H1 (cell line): Measurements from ENCODE around the gene TSPAN1. TPM values are rescaled to one million over a fixed set of nuclear protein-coding genes. Genes with fewer than 3 reads are reported as not detected.
"Not testable (repeated sequence)": the region's sequence is repeated elsewhere in the genome, so short reads cannot be mapped to it uniquely, and the experiment has no call there.

Experiments used
- CTCF ChIA-PET: fragments of 300-600 bp; sonication (Branson Sonifier 250); formaldehyde crosslinking; loops from one replicate; lab custom pipeline; 2021; ENCODE audit not compliant: partially characterized antibody; lab: Charles Lee
- POLR2A ChIA-PET: fragments of 300-600 bp; sonication (Branson Sonifier 250); formaldehyde crosslinking; loops from one replicate; lab custom pipeline; 2021; ENCODE audit warnings: inconsistent platforms; ENCODE audit not compliant: partially characterized antibody; lab: Charles Lee
- DNase-seq, 2 experiments: peaks; one replicate each; pipeline versions ENCODE4 v3.0.0 to v3.0.0-alpha.2; 2010 to 2022; ENCODE audit warnings: low spot score in 2 of 2, low read depth in 1 of 2, mixed read lengths in 1 of 2
- FAIRE-seq: peaks from 2 replicates; lab custom pipeline; 2011; peaks lifted over from hg19 to GRCh38; lab: Jason Lieb, UNC
- H2AFZ ChIP-seq: 2 replicates; pipeline ENCODE4 v1.8.1; 2012; ENCODE audit warnings: low read length, inconsistent platforms
- H2AK5ac ChIP-seq: 2 replicates; pipeline ENCODE4 v1.6.1; 2013; ENCODE audit warnings: low read depth, low read length
- H2BK120ac ChIP-seq: replicated peaks from 2 replicates; pipeline ENCODE3; 2013; ENCODE audit warnings: low read depth, low read length, inconsistent platforms
- H2BK12ac ChIP-seq: 2 replicates; pipeline ENCODE4 v1.6.1; 2013; ENCODE audit warnings: low read depth, low read length
- H2BK15ac ChIP-seq: 2 replicates; pipeline ENCODE4 v1.6.1; 2013; ENCODE audit warnings: low read length
- H2BK20ac ChIP-seq: 2 replicates; pipeline ENCODE4 v1.6.1; 2013; ENCODE audit warnings: low read length
- H2BK5ac ChIP-seq: 2 replicates; pipeline ENCODE4 v1.6.1; 2013; ENCODE audit warnings: low read depth, low read length
- H3K14ac ChIP-seq: 2 replicates; pipeline ENCODE4 v1.6.1; 2013; ENCODE audit warnings: inconsistent platforms; ENCODE audit not compliant: insufficient read length
- H3K18ac ChIP-seq: 2 replicates; pipeline ENCODE4 v1.6.1; 2013; ENCODE audit warnings: low read length; ENCODE audit errors: extremely low read depth
- H3K23ac ChIP-seq: 2 replicates; pipeline ENCODE4 v1.6.1; 2013; ENCODE audit warnings: inconsistent platforms; ENCODE audit not compliant: insufficient read length
- H3K23me2 ChIP-seq: 2 replicates; pipeline ENCODE4 v1.6.1; 2013; ENCODE audit warnings: low read depth, low read length
- H3K27ac ChIP-seq: 2 replicates; pipeline ENCODE4 v1.6.1; 2011; ENCODE audit warnings: low read depth, low read length, inconsistent platforms
- H3K27me3 ChIP-seq, 4 experiments: replicated peaks in 1 of 4; 1 replicate in 1 of 4; 2 replicates in 3 of 4; pipeline versions ENCODE4 v1.6.1 to v1.8.1; 2011 to 2013; ENCODE audit warnings: low read length in 3 of 4, mild to moderate bottlenecking in 3 of 4, inconsistent platforms in 2 of 4, mixed read lengths in 2 of 4, moderate library complexity in 1 of 4; ENCODE audit not compliant: control insufficient read depth in 3 of 4, insufficient read depth in 3 of 4; ENCODE audit errors: extremely low read depth in 1 of 4
- H3K36me3 ChIP-seq, 4 experiments: 2 replicates each; pipeline versions ENCODE4 v1.6.1 to v1.8.1; 2011 to 2013; ENCODE audit warnings: mild to moderate bottlenecking in 4 of 4, low read length in 3 of 4, moderate library complexity in 2 of 4, control low read depth in 1 of 4, inconsistent platforms in 1 of 4; ENCODE audit not compliant: insufficient read depth in 4 of 4, control insufficient read depth in 2 of 4
- H3K4ac ChIP-seq: replicated peaks from 2 replicates; pipeline ENCODE3; 2013; ENCODE audit warnings: low read length, low read depth, mixed read lengths, inconsistent platforms; ENCODE audit not compliant: insufficient read length
- H3K4me1 ChIP-seq, 4 experiments: replicated peaks in 1 of 4; 1 replicate in 1 of 4; 2 replicates in 3 of 4; pipeline versions ENCODE4 v1.6.1 to v1.8.1; 2011 to 2013; ENCODE audit warnings: low read length in 3 of 4, inconsistent platforms in 2 of 4, mixed read lengths in 1 of 4; ENCODE audit not compliant: insufficient read depth in 4 of 4, control insufficient read depth in 3 of 4
- H3K4me2 ChIP-seq, 2 experiments: 2 replicates each; pipeline versions ENCODE4 v1.6.1 to v1.8.1; 2011 to 2013; ENCODE audit warnings: low read depth in 2 of 2, low read length in 2 of 2, control low read depth in 1 of 2, inconsistent platforms in 1 of 2, mild to moderate bottlenecking in 1 of 2; ENCODE audit not compliant: insufficient read depth in 1 of 2
- H3K4me3 ChIP-seq, 4 experiments: fragments of 200-600, 300-600 bp in 1 of 4; sonication (generic), shearing (Covaris generic), sonication (Bioruptor Twin) in 1 of 4; 2 replicates each; pipeline versions ENCODE4 v1.5.1 to v1.8.1; 2011 to 2016; ENCODE audit warnings: low read length in 4 of 4, low read depth in 3 of 4, control low read depth in 2 of 4, inconsistent platforms in 2 of 4, mild to moderate bottlenecking in 2 of 4, mixed read lengths in 1 of 4, moderate library complexity in 1 of 4; ENCODE audit not compliant: insufficient read depth in 2 of 4; ENCODE audit errors: extremely low read depth in 1 of 4
- H3K56ac ChIP-seq: replicated peaks from 2 replicates; pipeline ENCODE3; 2013; ENCODE audit warnings: low read depth, mild to moderate bottlenecking, mixed read lengths, low read length, inconsistent platforms; ENCODE audit not compliant: insufficient read length
- H3K79me1 ChIP-seq: 2 replicates; pipeline ENCODE4 v1.6.1; 2013; ENCODE audit warnings: low read depth, low read length, control low read depth
- H3K79me2 ChIP-seq, 2 experiments: 2 replicates each; pipeline versions ENCODE4 v1.6.1 to v1.8.1; 2012 to 2013; ENCODE audit warnings: low read length in 2 of 2, mild to moderate bottlenecking in 2 of 2, inconsistent platforms in 1 of 2; ENCODE audit not compliant: insufficient read depth in 2 of 2, control insufficient read depth in 1 of 2
- H3K9ac ChIP-seq, 4 experiments: replicated peaks in 1 of 4; 1 replicate in 1 of 4; 2 replicates in 3 of 4; pipeline versions ENCODE4 v1.6.1 to v1.8.1; 2011 to 2013; ENCODE audit warnings: low read depth in 3 of 4, low read length in 3 of 4, control low read depth in 2 of 4, mild to moderate bottlenecking in 2 of 4, moderate library complexity in 2 of 4, inconsistent platforms in 1 of 4; ENCODE audit errors: extremely low read depth in 1 of 4
- H3K9me3 ChIP-seq, 2 experiments: 2 replicates each; pipeline versions ENCODE4 v1.6.1 to v1.8.1; 2012 to 2013; ENCODE audit warnings: mild to moderate bottlenecking in 2 of 2, moderate library complexity in 2 of 2, control low read depth in 1 of 2, inconsistent platforms in 1 of 2, low read depth in 1 of 2, low read length in 1 of 2, mixed read lengths in 1 of 2; ENCODE audit not compliant: insufficient read depth in 2 of 2
- H4K20me1 ChIP-seq, 2 experiments: replicated peaks in 1 of 2; 2 replicates each; pipeline versions ENCODE3 to v1.8.1; 2011 to 2013; ENCODE audit warnings: inconsistent platforms in 2 of 2, low read length in 2 of 2, mild to moderate bottlenecking in 1 of 2; ENCODE audit not compliant: insufficient read depth in 2 of 2, control insufficient read depth in 1 of 2
- H4K5ac ChIP-seq: 2 replicates; pipeline ENCODE4 v1.6.1; 2013; ENCODE audit warnings: low read length, low read depth, mixed read lengths, inconsistent platforms; ENCODE audit not compliant: insufficient read length
- H4K8ac ChIP-seq: 2 replicates; pipeline ENCODE4 v1.8.0; 2013; ENCODE audit warnings: mild to moderate bottlenecking, moderate library complexity, low read length, inconsistent platforms; ENCODE audit not compliant: insufficient read depth; ENCODE audit errors: extremely low read depth
- H4K91ac ChIP-seq: replicated peaks from 2 replicates; pipeline ENCODE3; 2013; ENCODE audit warnings: low read length, mixed read lengths, inconsistent platforms; ENCODE audit not compliant: insufficient read length
- WGBS, 2 experiments: shearing (Covaris generic) in 1 of 2; methylation state at CpG; one replicate each; pipeline versions ENCODE4 v1.1.6 to v1.1.7; 2013 to 2015; ENCODE audit warnings: low lambda C conversion rate in 2 of 2, mixed read lengths in 2 of 2, inconsistent platforms in 1 of 2, low coverage in 1 of 2, missing lambda C conversion rate in 1 of 2; ENCODE audit not compliant: insufficient replicate concordance in 2 of 2, insufficient coverage in 1 of 2, insufficient read length in 1 of 2; ENCODE audit errors: extremely low coverage in 1 of 2, missing lambda C conversion rate in 1 of 2; 5-methylcytosine and 5-hydroxymethylcytosine counted together
- polyA plus RNA-seq, 7 experiments: library from polyadenylated mRNA; depleted of rRNA in 3 of 7; stranded (reverse) in 5 of 7; unstranded in 2 of 7; fragments of >200 nt in 5 of 7; fragments of 200-250 nt in 2 of 7; gene quantifications; 1 replicate in 5 of 7; 2 replicates in 1 of 7; 4 replicates in 1 of 7; pipeline versions ENCODE4 v1.2.1 to v1.2.3, GENCODE V29; 2011 to 2013; ENCODE audit warnings: missing spikeins in 2 of 7, mixed read lengths in 2 of 7
- total RNA-seq: library from RNA; stranded (reverse); fragmentation: NEBNext Ultra II Directional; extraction: Animal tissue kit (Norgen Biotek cat#: 25700); gene quantifications from 2 replicates; pipeline ENCODE4 v1.2.1, GENCODE V29; 2021

TSPAN1 gene
- total and polyA plus RNA-seq, 2 of the 8 experiments (the other 6 are each of a cell fraction or from before 2014, with no cell fraction given): 0.05 TPM; not detected in 1

- not testable (repeated sequence) for H3K79me1 ChIP-seq, H3K23ac ChIP-seq, H3K4me3 ChIP-seq, H3K4me2 ChIP-seq, FAIRE-seq, H3K9me3 ChIP-seq, H2BK15ac ChIP-seq, H2BK12ac ChIP-seq, H4K5ac ChIP-seq, DNase-seq, H3K14ac ChIP-seq, H3K56ac ChIP-seq, H3K9ac ChIP-seq, H4K8ac ChIP-seq, H2BK20ac ChIP-seq, H2AFZ ChIP-seq, H3K4ac ChIP-seq, H2BK120ac ChIP-seq, H3K27me3 ChIP-seq, H3K23me2 ChIP-seq, H4K91ac ChIP-seq, H4K20me1 ChIP-seq, H2BK5ac ChIP-seq, H3K36me3 ChIP-seq, H3K79me2 ChIP-seq, H3K27ac ChIP-seq, H3K18ac ChIP-seq, H2AK5ac ChIP-seq
- peaks cover 3 to 11% (median 7%) of the 10 kb centered on the region in 4 experiments; a peak in 6 of 7 replicates for H3K4me1 ChIP-seq
- ChIA-PET POLR2A (interaction anchor here (0.8 to 2.2 kb wide), 8 partner anchors 11 to 100 kb away, joined by 3 to 16 read pairs (median 4); partner anchors contain the start of genes PIK3R3 and RAD54L), CTCF (interaction anchor here (0.7 to 5.4 kb wide), 31 partner anchors 10 to 190 kb away, joined by 3 to 73 read pairs (median 9); partner anchors contain the start of genes LURAP1, POMGNT1 and RAD54L)
- WGBS, 2 experiments: 82% methylated on average over 11 of the region's 11 CpGs; no CpG with 5 or more reads in 1 of the 2 experiments
Measured at GRCh38 chr1:46223055-46223454, 48.2 kb downstream of the TSPAN1 start.
